Esophagus muscularis mucosa (tissue), 4 donors: ENCODE results near the gene CHDH.

ENCODE experiments used
- CTCF ChIP-seq, 3 experiments: fragments of 200-600 bp in 2 of 3; fragments of 450-650 bp in 1 of 3; sonication (generic) in 2 of 3; IDR thresholded peaks; one replicate each; pipeline ENCODE4 v1.5.1; 2017 to 2019; ENCODE audit warnings: antibody characterized with exemption in 3 of 3, mild to moderate bottlenecking in 2 of 3, moderate library complexity in 1 of 3
- EP300 ChIP-seq: sonication (generic); formaldehyde crosslinking; IDR thresholded peaks from one replicate; pipeline ENCODE4 v1.6.1; 2017; ENCODE audit warnings: antibody characterized with exemption
- POLR2A ChIP-seq: fragments of 450-650 bp; IDR thresholded peaks from one replicate; pipeline ENCODE4 v1.6.1; 2017; ENCODE audit warnings: antibody characterized with exemption, moderate library complexity, mild to moderate bottlenecking, low read depth

- no peak for TF ChIP-seq POLR2A
- TF ChIP-seq CTCF (IDR thresholded peaks at IDR 0.05): no peak
- TF ChIP-seq EP300: no peak
Observed at GRCh38 chr3:53815067-53815466, 31.2 kb downstream of the CHDH start.
